Dendritic cell treated with granulocyte-macrophage colony-stimulating factor and Interleukin-4, amounts not matched to agents 40 ng/mL and 50 ng/mL, for 4 days (primary cell): Measurements from ENCODE around the gene PRG2.

Experiments used
- H3K27ac Mint-ChIP-seq: one replicate; pipeline ENCODE4 v1.8.0; 2022; ENCODE audit warnings: mild to moderate bottlenecking, mixed read lengths
- H3K27me3 Mint-ChIP-seq: one replicate; pipeline ENCODE4 v1.8.0; 2022; ENCODE audit warnings: mild to moderate bottlenecking, mixed read lengths
- H3K36me3 Mint-ChIP-seq: one replicate; pipeline ENCODE4 v1.8.0; 2022; ENCODE audit warnings: low read depth, mixed read lengths
- H3K4me1 Mint-ChIP-seq: one replicate; pipeline ENCODE4 v1.8.0; 2022; ENCODE audit warnings: low read depth, mixed read lengths
- H3K4me3 Mint-ChIP-seq: one replicate; pipeline ENCODE4 v1.8.0; 2022; ENCODE audit warnings: mild to moderate bottlenecking, moderate library complexity, mixed read lengths
- H3K9me3 Mint-ChIP-seq: one replicate; pipeline ENCODE4 v1.8.0; 2022; ENCODE audit warnings: mixed read lengths
- intact Hi-C: fragments of 100-400 bp; cut with micrococcal nuclease; formaldehyde crosslinking; loops from one replicate; pipeline ENCODE4 v1.15.0; 2022

PRG2 gene

GRCh38 chr11:57425565-57426438 is 35.4 kb upstream of the PRG2 start:
- peaks cover 47% of the 10 kb centered on the region for H3K36me3 Mint-ChIP-seq
- peak overlapping the region; percentile 77 for H3K4me3 Mint-ChIP-seq
- intact Hi-C loops = no loop called here
- H3K27me3 Mint-ChIP-seq = no peaks in the 10 kb centered on the region
- peak overlapping the region; percentile 91 for H3K27ac Mint-ChIP-seq
- no peaks in the 10 kb centered on the region for H3K9me3 Mint-ChIP-seq
- peaks cover 87% of the 10 kb centered on the region for H3K4me1 Mint-ChIP-seq

- intact Hi-C loops = no loop called here
- peaks cover 79% of the 10 kb centered on the region for H3K4me1 Mint-ChIP-seq
Measured at GRCh38 chr11:57424792-57425564, 34.5 kb upstream of the PRG2 start.

GRCh38 chr11:57424137-57424791 is 33.8 kb upstream of the PRG2 start:
- peak overlapping the region; percentile 65 for H3K4me3 Mint-ChIP-seq
- no peaks in the 10 kb centered on the region for H3K9me3 Mint-ChIP-seq
- H3K27me3 Mint-ChIP-seq = no peaks in the 10 kb centered on the region
- H3K36me3 Mint-ChIP-seq = peaks cover 63% of the 10 kb centered on the region
- H3K27ac Mint-ChIP-seq = peak overlapping the region; percentile 91
- intact Hi-C loops = no loop called here
- peaks cover 73% of the 10 kb centered on the region for H3K4me1 Mint-ChIP-seq

More at GRCh38 chr11:57424792-57425564, 34.5 kb upstream of the PRG2 start:
- Mint-ChIP-seq H3K9me3 (no peaks in the 10 kb centered on the region), H3K36me3 (peaks cover 56% of the 10 kb centered on the region), H3K27me3 (no peaks in the 10 kb centered on the region), H3K4me3 (peak overlapping the region; percentile 65), H3K27ac (peak overlapping the region; percentile 91)

- Mint-ChIP-seq H3K27ac (peak overlapping the region; percentile 91), H3K36me3 (peaks cover 79% of the 10 kb centered on the region), H3K4me1 (peaks cover 69% of the 10 kb centered on the region), H3K4me3 (no peak overlapping the region), H3K9me3 (no peaks in the 10 kb centered on the region), H3K27me3 (no peaks in the 10 kb centered on the region)
- intact Hi-C loops = no loop called here
Measured at GRCh38 chr11:57422669-57423068, 32.2 kb upstream of the PRG2 start.

- peaks cover 60% of the 10 kb centered on the region for H3K4me1 Mint-ChIP-seq
- peaks cover 87% of the 10 kb centered on the region for H3K36me3 Mint-ChIP-seq
- intact Hi-C loops = no loop called here
- H3K27ac Mint-ChIP-seq = no peak overlapping the region
- H3K9me3 Mint-ChIP-seq = no peaks in the 10 kb centered on the region
- H3K4me3 Mint-ChIP-seq = no peak overlapping the region
- no peaks in the 10 kb centered on the region for H3K27me3 Mint-ChIP-seq
Measured at GRCh38 chr11:57421805-57422204, 31.4 kb upstream of the PRG2 start.

GRCh38 chr11:57421066-57421465 is 30.6 kb upstream of the PRG2 start:
- Mint-ChIP-seq H3K27ac (no peak overlapping the region), H3K9me3 (no peaks in the 10 kb centered on the region), H3K27me3 (no peaks in the 10 kb centered on the region), H3K36me3 (peaks cover 95% of the 10 kb centered on the region), H3K4me1 (peaks cover 53% of the 10 kb centered on the region), H3K4me3 (no peak overlapping the region)
- intact Hi-C loops = no loop called here

- Mint-ChIP-seq H3K36me3 (peaks cover 99% of the 10 kb centered on the region), H3K27ac (no peak overlapping the region), H3K4me1 (peaks cover 34% of the 10 kb centered on the region)
Measured at GRCh38 chr11:57419146-57419545, 28.7 kb upstream of the PRG2 start.

GRCh38 chr11:57418131-57418530 is 27.7 kb upstream of the PRG2 start:
- no peak overlapping the region for H3K27ac Mint-ChIP-seq
- peaks cover 29% of the 10 kb centered on the region for H3K4me1 Mint-ChIP-seq
- intact Hi-C loops = no loop called here
- no peak overlapping the region for H3K4me3 Mint-ChIP-seq
- no peaks in the 10 kb centered on the region for H3K27me3 Mint-ChIP-seq
- no peaks in the 10 kb centered on the region for H3K9me3 Mint-ChIP-seq
- H3K36me3 Mint-ChIP-seq = peaks cover 99% of the 10 kb centered on the region

More at GRCh38 chr11:57419146-57419545, 28.7 kb upstream of the PRG2 start:
- H3K27me3 Mint-ChIP-seq = no peaks in the 10 kb centered on the region
- intact Hi-C loops = no loop called here
- no peak overlapping the region for H3K4me3 Mint-ChIP-seq
- no peaks in the 10 kb centered on the region for H3K9me3 Mint-ChIP-seq

GRCh38 chr11:57417056-57417455 is 26.6 kb upstream of the PRG2 start:
- Mint-ChIP-seq H3K4me1 (peaks cover 20% of the 10 kb centered on the region), H3K27me3 (no peaks in the 10 kb centered on the region), H3K36me3 (peaks cover 96% of the 10 kb centered on the region), H3K27ac (no peak overlapping the region), H3K4me3 (no peak overlapping the region), H3K9me3 (no peaks in the 10 kb centered on the region)
- intact Hi-C loops = no loop called here

- peaks cover 96% of the 10 kb centered on the region for H3K36me3 Mint-ChIP-seq
- no peaks in the 10 kb centered on the region for H3K27me3 Mint-ChIP-seq
- H3K4me1 Mint-ChIP-seq = peaks cover 16% of the 10 kb centered on the region
- intact Hi-C loops = no loop called here
- no peak overlapping the region for H3K27ac Mint-ChIP-seq
- no peaks in the 10 kb centered on the region for H3K9me3 Mint-ChIP-seq
- H3K4me3 Mint-ChIP-seq = no peak overlapping the region
Measured at GRCh38 chr11:57416436-57416835, 26.0 kb upstream of the PRG2 start.

GRCh38 chr11:57414612-57415212 is 24.3 kb upstream of the PRG2 start:
- intact Hi-C loops = no loop called here
- H3K4me1 Mint-ChIP-seq = peaks cover 19% of the 10 kb centered on the region
- no peak overlapping the region for H3K4me3 Mint-ChIP-seq
- no peaks in the 10 kb centered on the region for H3K27me3 Mint-ChIP-seq
- H3K36me3 Mint-ChIP-seq = peaks cover 95% of the 10 kb centered on the region
- no peak overlapping the region for H3K27ac Mint-ChIP-seq
- no peaks in the 10 kb centered on the region for H3K9me3 Mint-ChIP-seq

- Mint-ChIP-seq H3K27ac (no peak overlapping the region), H3K4me1 (peaks cover 19% of the 10 kb centered on the region), H3K27me3 (no peaks in the 10 kb centered on the region), H3K36me3 (peaks cover 95% of the 10 kb centered on the region), H3K4me3 (no peak overlapping the region), H3K9me3 (no peaks in the 10 kb centered on the region)
- intact Hi-C loops = no loop called here
Measured at GRCh38 chr11:57413681-57414080, 23.2 kb upstream of the PRG2 start.

GRCh38 chr11:57410287-57410686 is 19.8 kb upstream of the PRG2 start:
- Mint-ChIP-seq H3K4me1 (peaks cover 43% of the 10 kb centered on the region), H3K9me3 (no peaks in the 10 kb centered on the region), H3K36me3 (peaks cover 81% of the 10 kb centered on the region), H3K27me3 (no peaks in the 10 kb centered on the region), H3K4me3 (no peak overlapping the region), H3K27ac (no peak overlapping the region)
- intact Hi-C loops = no loop called here
